ENCODE measurements around the gene SLX9.
"Not testable (repeated sequence)": the region's sequence is repeated elsewhere in the genome, so short reads cannot be mapped to it uniquely, and the experiment has no call there.

Gene SLX9

GRCh38 chr21:45022348-45022675, 82.5 kb downstream of the SLX9 start:
- peaks cover 0 to 1% of the 10 kb centered on the region in 2 donors for H3K9me3 ChIP-seq (ENCODE audit: control insufficient read depth in 2 of 2, low read length in 2 of 2)
- no peak overlapping the region for H3K27ac ChIP-seq (ENCODE audit: low read depth in 2 of 2, low read length in 2 of 2)
- H3K9ac ChIP-seq (ENCODE audit: low read depth in 1 of 2, low read length in 2 of 2), result no peak overlapping the region
- H3K4me3 ChIP-seq (ENCODE audit: low read length in 2 of 2), result no peak overlapping the region
- H3K36me3 ChIP-seq (ENCODE audit: control insufficient read depth in 2 of 2, insufficient read depth in 2 of 2, low read length in 2 of 2), result no peaks in the 10 kb centered on the region
- H3K27me3 ChIP-seq (ENCODE audit: control insufficient read depth in 2 of 2, insufficient read depth in 2 of 2, low read length in 2 of 2), result peaks cover 9 to 17% of the 10 kb centered on the region in 2 donors
- H3K4me1 ChIP-seq (ENCODE audit: control insufficient read depth in 2 of 2, insufficient read depth in 2 of 2, low read length in 2 of 2), result no peaks in the 10 kb centered on the region

- H3K4me3 ChIP-seq (ENCODE audit: low read length in 2 of 2), result no peak overlapping the region
Observed at GRCh38 chr21:45022736-45023135, 82.9 kb downstream of the SLX9 start.

GRCh38 chr21:45024516-45024915, 84.7 kb downstream of the SLX9 start:
- H3K9ac ChIP-seq (ENCODE audit: low read depth in 1 of 2, low read length in 2 of 2); H3K4me3 ChIP-seq (ENCODE audit: low read length in 2 of 2); H3K27ac ChIP-seq (ENCODE audit: low read depth in 2 of 2, low read length in 2 of 2); H3K4me1 ChIP-seq (ENCODE audit: control insufficient read depth in 2 of 2, insufficient read depth in 2 of 2, low read length in 2 of 2); H3K36me3 ChIP-seq (ENCODE audit: control insufficient read depth in 2 of 2, insufficient read depth in 2 of 2, low read length in 2 of 2); H3K9me3 ChIP-seq (ENCODE audit: control insufficient read depth in 2 of 2, low read length in 2 of 2); H3K27me3 ChIP-seq (ENCODE audit: control insufficient read depth in 2 of 2, insufficient read depth in 2 of 2, low read length in 2 of 2): not testable (repeated sequence)

More at GRCh38 chr21:45022736-45023135, 82.9 kb downstream of the SLX9 start:
- peaks cover 9 to 13% of the 10 kb centered on the region in 2 donors for H3K27me3 ChIP-seq (ENCODE audit: control insufficient read depth in 2 of 2, insufficient read depth in 2 of 2, low read length in 2 of 2)
- peaks cover 0 to 1% of the 10 kb centered on the region in 2 donors for H3K9me3 ChIP-seq (ENCODE audit: control insufficient read depth in 2 of 2, low read length in 2 of 2)
- H3K9ac ChIP-seq (ENCODE audit: low read depth in 1 of 2, low read length in 2 of 2), result no peak overlapping the region
- no peaks in the 10 kb centered on the region for H3K4me1 ChIP-seq (ENCODE audit: control insufficient read depth in 2 of 2, insufficient read depth in 2 of 2, low read length in 2 of 2)
- H3K27ac ChIP-seq (ENCODE audit: low read depth in 2 of 2, low read length in 2 of 2), result no peak overlapping the region
- no peaks in the 10 kb centered on the region for H3K36me3 ChIP-seq (ENCODE audit: control insufficient read depth in 2 of 2, insufficient read depth in 2 of 2, low read length in 2 of 2)

GRCh38 chr21:45026066-45026745, 86.4 kb downstream of the SLX9 start:
- Histone ChIP-seq H3K4me1 (ENCODE audit: control insufficient read depth in 2 of 2, insufficient read depth in 2 of 2, low read length in 2 of 2) (no peaks in the 10 kb centered on the region), H3K27ac (ENCODE audit: low read depth in 2 of 2, low read length in 2 of 2) (no peak overlapping the region), H3K36me3 (ENCODE audit: control insufficient read depth in 2 of 2, insufficient read depth in 2 of 2, low read length in 2 of 2) (no peaks in the 10 kb centered on the region), H3K9me3 (ENCODE audit: control insufficient read depth in 2 of 2, low read length in 2 of 2) (peaks cover 0 to 1% of the 10 kb centered on the region in 2 donors), H3K9ac (ENCODE audit: low read depth in 1 of 2, low read length in 2 of 2) (no peak overlapping the region), H3K4me3 (ENCODE audit: low read length in 2 of 2) (no peak overlapping the region), H3K27me3 (ENCODE audit: control insufficient read depth in 2 of 2, insufficient read depth in 2 of 2, low read length in 2 of 2) (no peaks in the 10 kb centered on the region)
